ENCODE results near the gene SLC9A1. TPM values are rescaled to one million over a fixed set of nuclear protein-coding genes. Genes with fewer than 3 reads are reported as not detected.

SLC9A1 gene
- total RNA-seq, 1 experiment from 2014 or later = 25.2 TPM

- Histone ChIP-seq H3K9ac (ENCODE audit: low read length) (peak overlapping the region; percentile 65), H4K20me1 (ENCODE audit: low read length) (no peaks in the 10 kb centered on the region), H3K4me3 (ENCODE audit: low read length) (no peak overlapping the region), H3K9me3 (ENCODE audit: low read length) (no peaks in the 10 kb centered on the region), H3K27ac (ENCODE audit: low read length) (peak overlapping the region; percentile 89), H3K4me1 (ENCODE audit: insufficient read depth, low read length) (peaks cover 30% of the 10 kb centered on the region), H3K27me3 (ENCODE audit: low read length) (no peaks in the 10 kb centered on the region), H3F3A (ENCODE audit: low read length, unreplicated experiment) (no peaks in the 10 kb centered on the region), H3K36me3 (ENCODE audit: low read depth, low read length) (peaks cover 3% of the 10 kb centered on the region; the same call in 1 of the 2 replicates), H3K9me2 (replicated peaks; ENCODE audit: low read length) (no peaks in the 10 kb centered on the region), H2AFZ (ENCODE audit: low read length) (no peak overlapping the region), H3K79me2 (ENCODE audit: low read length) (no peaks in the 10 kb centered on the region), H3K4me2 (ENCODE audit: low read length) (peak overlapping the region; percentile 67)
- TF ChIP-seq EZH2 (IDR thresholded peaks at IDR 0.05; ENCODE audit: low read length, unreplicated experiment) (no peak), EZH2phosphoT487 (IDR thresholded peaks at IDR 0.05; ENCODE audit: borderline replicate concordance, low read length) (no peak), CTCF (conservative IDR thresholded peaks at IDR 0.05; ENCODE audit: low read depth, low read length) (no peak)
- DNase-seq (no peak), ATAC-seq (no peak)
- CTCF ChIA-PET = interaction anchor here (1.4 to 5.3 kb wide), 2 partner anchors 12 to 56 kb away, joined by 5 to 102 read pairs; no protein-coding TSS in a partner anchor
- BruUV-seq (replicated peaks) = no TSS peak
- intact Hi-C loops (cut with micrococcal nuclease) = no loop called here
- POLR2A ChIA-PET (ENCODE audit: unreplicated experiment) = interaction anchor here (0.6 kb wide), 1 partner anchor 107 kb away, joined by 3 read pairs; no protein-coding TSS in a partner anchor
Measured at GRCh38 chr1:27100335-27101053, 54.4 kb downstream of the SLC9A1 start.

- peak; percentile 76 for ATAC-seq
- H3K9ac ChIP-seq (ENCODE audit: low read length) = peak overlapping the region; percentile 65
- H3F3A ChIP-seq (ENCODE audit: low read length, unreplicated experiment) = no peaks in the 10 kb centered on the region
- CTCF ChIA-PET = interaction anchor here (0.6 to 5.3 kb wide), 7 partner anchors 12 to 200 kb away, joined by 3 to 102 read pairs (median 3); no protein-coding TSS in a partner anchor
- POLR2A ChIA-PET (ENCODE audit: unreplicated experiment) = interaction anchor here (0.5 to 0.6 kb wide), 2 partner anchors 50 to 106 kb away, joined by 3 to 4 read pairs; no protein-coding TSS in a partner anchor
- intact Hi-C loops (cut with micrococcal nuclease) = no loop called here
- H3K27me3 ChIP-seq (ENCODE audit: low read length) = no peaks in the 10 kb centered on the region
- H3K79me2 ChIP-seq (ENCODE audit: low read length) = no peaks in the 10 kb centered on the region
- H3K36me3 ChIP-seq (ENCODE audit: low read depth, low read length) = peaks cover 3% of the 10 kb centered on the region; the same call in 1 of the 2 replicates
- H2AFZ ChIP-seq (ENCODE audit: low read length) = peak overlapping the region; percentile 55
- TF ChIP-seq CTCF (conservative IDR thresholded peaks at IDR 0.05; ENCODE audit: low read depth, low read length) (peak; percentile 20; the same call in 1 of the 2 replicates), EZH2phosphoT487 (IDR thresholded peaks at IDR 0.05; ENCODE audit: borderline replicate concordance, low read length) (no peak)
- BruUV-seq (replicated peaks) = no TSS peak
- no peaks in the 10 kb centered on the region for H3K9me3 ChIP-seq (ENCODE audit: low read length)
- peak overlapping the region; percentile 67 for H3K4me2 ChIP-seq (ENCODE audit: low read length)
- H3K4me3 ChIP-seq (ENCODE audit: low read length) = no peak overlapping the region
- no peaks in the 10 kb centered on the region for H3K9me2 ChIP-seq (replicated peaks; ENCODE audit: low read length)
- H3K4me1 ChIP-seq (ENCODE audit: insufficient read depth, low read length) = peaks cover 28% of the 10 kb centered on the region
- peak overlapping the region; percentile 89 for H3K27ac ChIP-seq (ENCODE audit: low read length)
- DNase-seq = peak; percentile 92
- H4K20me1 ChIP-seq (ENCODE audit: low read length) = no peaks in the 10 kb centered on the region
Measured at GRCh38 chr1:27099587-27100334, 55.2 kb downstream of the SLC9A1 start.

Data from PC-3 (cell line).